ENCODE results near the gene CMA1.
A peak's percentile ranks its signal among the peaks of the same experiment; 100 is the strongest.
"Not testable (repeated sequence)": the region's sequence is repeated elsewhere in the genome, so short reads cannot be mapped to it uniquely, and the experiment has no call there.

Gene CMA1

GRCh38 chr14:24508155-24508840, at the start of gene CMA1:
Gene CMA1, minus strand, starts transcription at chr14:24508265. Its CDS starts 30 bp downstream, at chr14:24508235.
- H3K27ac ChIP-seq, result no peak within 1 kb of the TSS
- DNase-seq (ENCODE audit: low read depth, low spot score), result no peak

GRCh38 chr14:24556756-24557155, 48.7 kb upstream of the CMA1 start:
- peak overlapping the region; percentile 35 for H3K27ac ChIP-seq
- peak; percentile 52 for DNase-seq (ENCODE audit: low read depth, low spot score)

- not testable (repeated sequence) for DNase-seq (ENCODE audit: low read depth, low spot score); H3K27ac ChIP-seq
Measured at GRCh38 chr14:24549064-24549463, 41.0 kb upstream of the CMA1 start.

GRCh38 chr14:24542346-24542936, 34.4 kb upstream of the CMA1 start:
- DNase-seq (ENCODE audit: low read depth, low spot score), result peak; percentile 74
- H3K27ac ChIP-seq, result peak overlapping the region; percentile 84

- no peak overlapping the region for H3K27ac ChIP-seq
- DNase-seq (ENCODE audit: low read depth, low spot score), result no peak
Measured at GRCh38 chr14:24535737-24536136, 27.7 kb upstream of the CMA1 start.

- DNase-seq (ENCODE audit: low read depth, low spot score), result no peak
- no peak overlapping the region for H3K27ac ChIP-seq
Measured at GRCh38 chr14:24534286-24534685, 26.2 kb upstream of the CMA1 start.

- DNase-seq (ENCODE audit: low read depth, low spot score); H3K27ac ChIP-seq: not testable (repeated sequence)
Measured at GRCh38 chr14:24525877-24526620, 18.0 kb upstream of the CMA1 start.

GRCh38 chr14:24518851-24519250, 10.8 kb upstream of the CMA1 start:
- no peak for DNase-seq (ENCODE audit: low read depth, low spot score)
- no peak overlapping the region for H3K27ac ChIP-seq

- no peak overlapping the region for H3K27ac ChIP-seq
- no peak for DNase-seq (ENCODE audit: low read depth, low spot score)
Measured at GRCh38 chr14:24514209-24514608, 6.1 kb upstream of the CMA1 start.

GRCh38 chr14:24513009-24513408, 4.9 kb upstream of the CMA1 start:
- no peak for DNase-seq (ENCODE audit: low read depth, low spot score)
- H3K27ac ChIP-seq, result no peak overlapping the region

GRCh38 chr14:24506443-24506842, 1.6 kb downstream of the CMA1 start:
- H3K27ac ChIP-seq, result no peak overlapping the region
- DNase-seq (ENCODE audit: low read depth, low spot score), result no peak

GRCh38 chr14:24504425-24504950, 3.6 kb downstream of the CMA1 start:
- DNase-seq (ENCODE audit: low read depth, low spot score), result no peak
- no peak overlapping the region for H3K27ac ChIP-seq

GRCh38 chr14:24491586-24492408, 16.3 kb downstream of the CMA1 start:
- H3K27ac ChIP-seq; DNase-seq (ENCODE audit: low read depth, low spot score): not testable (repeated sequence)

- H3K27ac ChIP-seq, result no peak overlapping the region
- DNase-seq (ENCODE audit: low read depth, low spot score), result no peak
Measured at GRCh38 chr14:24483604-24484252, 24.3 kb downstream of the CMA1 start.

GRCh38 chr14:24482699-24483303, 25.3 kb downstream of the CMA1 start:
- not testable (repeated sequence) for H3K27ac ChIP-seq; DNase-seq (ENCODE audit: low read depth, low spot score)

- no peak for DNase-seq (ENCODE audit: low read depth, low spot score)
- H3K27ac ChIP-seq, result no peak overlapping the region
Measured at GRCh38 chr14:24481622-24482324, 26.3 kb downstream of the CMA1 start.

GRCh38 chr14:24479999-24480398, 28.1 kb downstream of the CMA1 start:
- DNase-seq (ENCODE audit: low read depth, low spot score); H3K27ac ChIP-seq: not testable (repeated sequence)

- no peak overlapping the region for H3K27ac ChIP-seq
- no peak for DNase-seq (ENCODE audit: low read depth, low spot score)
Measured at GRCh38 chr14:24475261-24475660, 32.8 kb downstream of the CMA1 start.

- H3K27ac ChIP-seq, result no peak overlapping the region
- no peak for DNase-seq (ENCODE audit: low read depth, low spot score)
Measured at GRCh38 chr14:24473211-24473610, 34.9 kb downstream of the CMA1 start.
